Measurements from ENCODE around the gene PPP6R3. TPM values are rescaled to one million over a fixed set of nuclear protein-coding genes. Genes with fewer than 3 reads are reported as not detected.

PPP6R3 gene
- total RNA-seq, 2 donors from 2014 or later: 118 to 136 TPM

DNA sequence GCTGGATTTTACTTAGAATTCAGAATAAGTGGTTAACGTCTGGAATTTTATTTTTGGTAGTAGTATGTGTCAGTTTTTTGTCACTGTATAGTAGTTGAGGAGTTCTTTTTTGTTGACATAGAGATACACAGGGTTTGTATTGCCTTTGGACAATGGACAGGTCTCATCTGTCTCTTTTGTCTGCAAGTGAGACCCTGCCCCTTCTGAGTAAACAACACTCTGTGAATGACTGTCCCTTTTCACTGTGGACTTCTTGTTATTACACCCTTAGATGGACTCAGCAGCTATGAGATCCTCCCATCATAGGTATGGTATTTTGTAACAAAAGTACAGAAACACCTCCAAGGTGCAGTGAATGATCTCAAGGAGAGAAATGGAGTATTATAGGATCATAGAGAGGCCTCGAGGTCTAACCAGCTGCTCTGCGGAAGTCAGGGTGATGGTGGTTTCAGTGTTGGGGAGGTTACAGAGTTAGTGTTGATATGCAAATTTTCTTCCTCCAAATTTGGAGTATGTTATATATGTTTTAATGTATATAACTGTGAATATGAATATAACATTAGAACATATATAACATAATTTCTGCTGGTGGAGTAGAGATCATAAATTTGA lies 7.8 kb downstream of the PPP6R3 start:
- Mint-ChIP-seq H3K36me3 (ENCODE audit: low read depth) (peaks cover 32% of the 10 kb centered on the region), H3K27ac (no peak overlapping the region), H3K27me3 (ENCODE audit: insufficient read depth) (no peaks in the 10 kb centered on the region), H3K4me1 (peaks cover 42% of the 10 kb centered on the region), H3K9me3 (peaks cover 4% of the 10 kb centered on the region), H3K4me3 (no peak overlapping the region)
- Histone ChIP-seq H3K4me3 (ENCODE audit: low read length) (peak overlapping the region; percentile 52), H3K27me3 (ENCODE audit: control insufficient read depth, insufficient read depth, low read length, poor library complexity, severe bottlenecking) (no peaks in the 10 kb centered on the region), H3K27ac (ENCODE audit: low read depth, low read length) (no peak overlapping the region), H3K9me3 (ENCODE audit: control insufficient read depth, low read length) (peaks cover 18% of the 10 kb centered on the region), H3K9ac (ENCODE audit: extremely low read depth, low read length, poor library complexity, severe bottlenecking) (no peak overlapping the region), H3K4me1 (ENCODE audit: control insufficient read depth, insufficient read depth, low read length) (peaks cover 13% of the 10 kb centered on the region), H3K36me3 (ENCODE audit: control insufficient read depth, insufficient read depth, low read length) (peaks cover 26% of the 10 kb centered on the region)
- WGBS, 2 experiments (ENCODE audit: insufficient coverage in 1 of 2, insufficient read length in 1 of 2): 87 to 88% methylated on average over 3 of the region's 3 CpGs
- TF ChIP-seq, protein P1, sequence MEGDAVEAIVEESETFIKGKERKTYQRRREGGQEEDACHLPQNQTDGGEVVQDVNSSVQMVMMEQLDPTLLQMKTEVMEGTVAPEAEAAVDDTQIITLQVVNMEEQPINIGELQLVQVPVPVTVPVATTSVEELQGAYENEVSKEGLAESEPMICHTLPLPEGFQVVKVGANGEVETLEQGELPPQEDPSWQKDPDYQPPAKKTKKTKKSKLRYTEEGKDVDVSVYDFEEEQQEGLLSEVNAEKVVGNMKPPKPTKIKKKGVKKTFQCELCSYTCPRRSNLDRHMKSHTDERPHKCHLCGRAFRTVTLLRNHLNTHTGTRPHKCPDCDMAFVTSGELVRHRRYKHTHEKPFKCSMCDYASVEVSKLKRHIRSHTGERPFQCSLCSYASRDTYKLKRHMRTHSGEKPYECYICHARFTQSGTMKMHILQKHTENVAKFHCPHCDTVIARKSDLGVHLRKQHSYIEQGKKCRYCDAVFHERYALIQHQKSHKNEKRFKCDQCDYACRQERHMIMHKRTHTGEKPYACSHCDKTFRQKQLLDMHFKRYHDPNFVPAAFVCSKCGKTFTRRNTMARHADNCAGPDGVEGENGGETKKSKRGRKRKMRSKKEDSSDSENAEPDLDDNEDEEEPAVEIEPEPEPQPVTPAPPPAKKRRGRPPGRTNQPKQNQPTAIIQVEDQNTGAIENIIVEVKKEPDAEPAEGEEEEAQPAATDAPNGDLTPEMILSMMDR (conservative IDR thresholded peaks at IDR 0.05): no peak
- no peak for DNase-seq

DNA sequence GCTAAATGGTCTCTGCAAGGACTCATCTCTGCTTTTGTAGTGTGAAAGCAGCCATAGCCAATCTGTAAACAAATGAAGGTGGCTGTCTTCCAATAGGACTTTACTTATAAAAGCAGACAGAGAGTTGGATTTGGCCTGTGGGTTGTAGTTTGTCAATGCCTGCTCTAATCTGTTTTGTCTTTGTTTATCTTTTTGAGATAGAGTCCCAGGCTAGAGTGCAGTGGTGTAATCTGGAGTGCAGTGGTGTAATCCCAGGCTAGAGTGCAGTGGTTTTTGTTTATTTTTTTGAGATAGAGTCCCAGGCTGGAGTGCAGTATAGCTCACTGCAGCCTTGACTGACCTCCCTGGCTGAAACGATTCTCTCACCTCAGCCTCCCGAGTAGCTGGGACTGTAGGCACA lies 8.6 kb downstream of the PPP6R3 start:
- H3K27ac Mint-ChIP-seq: no peak overlapping the region
- Histone ChIP-seq H3K9ac (ENCODE audit: extremely low read depth, low read length, poor library complexity, severe bottlenecking) (no peak overlapping the region), H3K9me3 (ENCODE audit: control insufficient read depth, low read length) (peaks cover 22% of the 10 kb centered on the region), H3K36me3 (ENCODE audit: control insufficient read depth, insufficient read depth, low read length) (peaks cover 29% of the 10 kb centered on the region), H3K27ac (ENCODE audit: low read depth, low read length) (no peak overlapping the region), H3K27me3 (ENCODE audit: control insufficient read depth, insufficient read depth, low read length, poor library complexity, severe bottlenecking) (no peaks in the 10 kb centered on the region), H3K4me1 (ENCODE audit: control insufficient read depth, insufficient read depth, low read length) (peaks cover 10% of the 10 kb centered on the region), H3K4me3 (ENCODE audit: low read length) (peak overlapping the region; percentile 52)
- H3K27me3 Mint-ChIP-seq (ENCODE audit: insufficient read depth): no peaks in the 10 kb centered on the region
- DNase-seq: no peak
- peaks cover 42% of the 10 kb centered on the region for H3K4me1 Mint-ChIP-seq
- peaks cover 4% of the 10 kb centered on the region for H3K9me3 Mint-ChIP-seq
- TF ChIP-seq, protein P1 (conservative IDR thresholded peaks at IDR 0.05): no peak
- 92% methylated on average over 2 of the region's 2 CpGs; no CpG with 5 or more reads in 1 of the 2 experiments for WGBS, 2 experiments (ENCODE audit: insufficient coverage in 1 of 2, insufficient read length in 1 of 2)
- peaks cover 37% of the 10 kb centered on the region for H3K36me3 Mint-ChIP-seq (ENCODE audit: low read depth)
- H3K4me3 Mint-ChIP-seq: no peak overlapping the region

DNA sequence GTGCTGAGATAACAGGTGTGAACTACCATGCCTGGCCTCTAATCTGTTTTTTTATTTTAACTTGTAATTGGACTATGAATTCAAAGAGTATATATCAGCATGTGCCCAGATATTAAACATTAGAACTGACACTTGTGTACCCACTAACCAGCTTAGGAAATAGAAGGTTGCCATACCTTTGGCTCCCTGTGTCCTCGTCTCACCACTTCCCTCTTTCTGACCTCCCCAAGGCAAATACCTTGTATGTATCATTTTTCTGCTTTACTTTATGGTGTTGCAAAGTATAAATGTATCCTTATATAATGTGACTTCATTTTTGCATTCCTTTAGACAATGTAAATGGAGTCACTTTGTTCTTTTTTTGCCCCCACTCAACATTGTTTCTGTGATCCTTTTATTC lies 9.1 kb downstream of the PPP6R3 start:
- Histone ChIP-seq H3K27me3 (ENCODE audit: control insufficient read depth, insufficient read depth, low read length, poor library complexity, severe bottlenecking) (no peaks in the 10 kb centered on the region), H3K9me3 (ENCODE audit: control insufficient read depth, low read length) (peaks cover 22% of the 10 kb centered on the region), H3K4me3 (ENCODE audit: low read length) (no peak overlapping the region), H3K36me3 (ENCODE audit: control insufficient read depth, insufficient read depth, low read length) (peaks cover 29% of the 10 kb centered on the region), H3K27ac (ENCODE audit: low read depth, low read length) (no peak overlapping the region), H3K4me1 (ENCODE audit: control insufficient read depth, insufficient read depth, low read length) (peaks cover 10% of the 10 kb centered on the region), H3K9ac (ENCODE audit: extremely low read depth, low read length, poor library complexity, severe bottlenecking) (no peak overlapping the region)
- TF ChIP-seq, protein P1 (conservative IDR thresholded peaks at IDR 0.05): no peak
- H3K4me1 Mint-ChIP-seq: peaks cover 45% of the 10 kb centered on the region
- no peak overlapping the region for H3K27ac Mint-ChIP-seq
- WGBS, 2 experiments (ENCODE audit: insufficient coverage in 1 of 2, insufficient read length in 1 of 2): 87 to 100% methylated on average over 1 of the region's 1 CpG
- no peaks in the 10 kb centered on the region for H3K27me3 Mint-ChIP-seq (ENCODE audit: insufficient read depth)
- H3K4me3 Mint-ChIP-seq: no peak overlapping the region
- H3K36me3 Mint-ChIP-seq (ENCODE audit: low read depth): peaks cover 41% of the 10 kb centered on the region
- no peak for DNase-seq
- H3K9me3 Mint-ChIP-seq: peaks cover 7% of the 10 kb centered on the region
